Lower leg skin (tissue), 4 donors: ENCODE data around the gene RAB11FIP5. TPM values are rescaled to one million over a fixed set of nuclear protein-coding genes. Genes with fewer than 3 reads are reported as not detected.

Experiments used
- DNase-seq, 2 donors: peaks; one replicate each; pipeline ENCODE4 v3.0.0-alpha.2; 2019; ENCODE audit warnings: low spot score in 2 of 2
- H3K4me3 ChIP-seq: fragments of 200-600 bp; sonication (generic); 2 replicates; pipeline ENCODE4 v1.5.1; 2017; ENCODE audit warnings: mild to moderate bottlenecking, low read depth; ENCODE audit not compliant: poor library complexity, severe bottlenecking
- POLR2A ChIP-seq, 2 donors: fragments of 450-650 bp; IDR thresholded peaks; one replicate each; pipeline ENCODE4 v1.6.1; 2016 to 2017; ENCODE audit warnings: antibody characterized with exemption in 2 of 2, mild to moderate bottlenecking in 1 of 2, moderate library complexity in 1 of 2
- WGBS, 2 donors: methylation state at CpG; one replicate each; pipeline ENCODE4 v1.1.5; 2018; 5-methylcytosine and 5-hydroxymethylcytosine counted together
- intact Hi-C: fragments of 100-400 bp; cut with DNase I; formaldehyde crosslinking; loops from one replicate; pipeline ENCODE4 v1.15.0; 2023; ENCODE audit warnings: low total_unique reads
- total RNA-seq, 4 donors: library from RNA; depleted of rRNA; stranded (reverse); fragments of >200 nt; gene quantifications; one replicate each; pipeline ENCODE4 v1.1.0, GENCODE V29; 2016
- TF ChIP-seq, protein P1 (sequence below), 3 donors: fragments of 450-650 bp; IDR thresholded peaks; one replicate each; pipeline ENCODE4 v1.5.1; 2016; ENCODE audit warnings: antibody characterized with exemption in 3 of 3, mild to moderate bottlenecking in 3 of 3, moderate library complexity in 2 of 3

Gene RAB11FIP5
- total RNA-seq, 4 donors from 2014 or later = 35.7 to 43.7 (median 42.0) TPM

- 80 to 81% methylated on average over 10 of the region's 10 CpGs for WGBS, 2 donors
- TF ChIP-seq, protein P1, sequence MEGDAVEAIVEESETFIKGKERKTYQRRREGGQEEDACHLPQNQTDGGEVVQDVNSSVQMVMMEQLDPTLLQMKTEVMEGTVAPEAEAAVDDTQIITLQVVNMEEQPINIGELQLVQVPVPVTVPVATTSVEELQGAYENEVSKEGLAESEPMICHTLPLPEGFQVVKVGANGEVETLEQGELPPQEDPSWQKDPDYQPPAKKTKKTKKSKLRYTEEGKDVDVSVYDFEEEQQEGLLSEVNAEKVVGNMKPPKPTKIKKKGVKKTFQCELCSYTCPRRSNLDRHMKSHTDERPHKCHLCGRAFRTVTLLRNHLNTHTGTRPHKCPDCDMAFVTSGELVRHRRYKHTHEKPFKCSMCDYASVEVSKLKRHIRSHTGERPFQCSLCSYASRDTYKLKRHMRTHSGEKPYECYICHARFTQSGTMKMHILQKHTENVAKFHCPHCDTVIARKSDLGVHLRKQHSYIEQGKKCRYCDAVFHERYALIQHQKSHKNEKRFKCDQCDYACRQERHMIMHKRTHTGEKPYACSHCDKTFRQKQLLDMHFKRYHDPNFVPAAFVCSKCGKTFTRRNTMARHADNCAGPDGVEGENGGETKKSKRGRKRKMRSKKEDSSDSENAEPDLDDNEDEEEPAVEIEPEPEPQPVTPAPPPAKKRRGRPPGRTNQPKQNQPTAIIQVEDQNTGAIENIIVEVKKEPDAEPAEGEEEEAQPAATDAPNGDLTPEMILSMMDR (IDR thresholded peaks at IDR 0.05) = no peak
- no peak for TF ChIP-seq POLR2A (IDR thresholded peaks at IDR 0.05)
- intact Hi-C loops = no loop called here
- no peak overlapping the region for H3K4me3 ChIP-seq
- no peak for DNase-seq
Measured at GRCh38 chr2:73031725-73032701, 80.7 kb downstream of the RAB11FIP5 start.

GRCh38 chr2:73031095-73031678, 81.6 kb downstream of the RAB11FIP5 start:
- TF ChIP-seq, protein P1 (IDR thresholded peaks at IDR 0.05) = no peak
- no peak for TF ChIP-seq POLR2A (IDR thresholded peaks at IDR 0.05)
- no peak for DNase-seq
- H3K4me3 ChIP-seq = no peak overlapping the region
- intact Hi-C loops = no loop called here
- 88 to 98% methylated on average over 3 of the region's 3 CpGs for WGBS, 2 donors

- intact Hi-C loops = no loop called here
- no peak for DNase-seq
- no peak overlapping the region for H3K4me3 ChIP-seq
- 57 to 68% methylated on average over 10 of the region's 10 CpGs for WGBS, 2 donors
- TF ChIP-seq, protein P1 (IDR thresholded peaks at IDR 0.05) = no peak
- TF ChIP-seq POLR2A (IDR thresholded peaks at IDR 0.05) = no peak
Measured at GRCh38 chr2:73028841-73029240, 83.9 kb downstream of the RAB11FIP5 start.

- no peak overlapping the region for H3K4me3 ChIP-seq
- intact Hi-C loops = no loop called here
- 96 to 100% methylated on average over 1 of the region's 1 CpG for WGBS, 2 donors
- DNase-seq = no peak
- TF ChIP-seq, protein P1 (IDR thresholded peaks at IDR 0.05) = no peak
- TF ChIP-seq POLR2A (IDR thresholded peaks at IDR 0.05) = no peak
Measured at GRCh38 chr2:73027340-73027739, 85.4 kb downstream of the RAB11FIP5 start.

GRCh38 chr2:73023497-73023896, 89.3 kb downstream of the RAB11FIP5 start:
- 73 to 84% methylated on average over 1 of the region's 1 CpG for WGBS, 2 donors
- no peak overlapping the region for H3K4me3 ChIP-seq
- DNase-seq = no peak
- TF ChIP-seq, protein P1 (IDR thresholded peaks at IDR 0.05) = no peak
- no peak for TF ChIP-seq POLR2A (IDR thresholded peaks at IDR 0.05)
- intact Hi-C loops = no loop called here

Other genes starting within 250 kb of the RAB11FIP5 start
- gene SPR, start 225.5 kb downstream of the RAB11FIP5 start, total RNA-seq = 10 to 100 TPM in 3 of 4 donors, 1 to 10 TPM in 1; 8.0 to 20.3 (median 15.0) TPM
- gene EMX1, start 195.4 kb downstream of the RAB11FIP5 start, total RNA-seq = under 1 TPM in 1 of 4 donors, not detected in 3; 0.26 TPM
- 10 to 100 TPM in 3 of 4 donors, 1 to 10 TPM in 1; 8.4 to 18.3 (median 15.3) TPM for gene SFXN5, start 41.2 kb downstream of the RAB11FIP5 start, total RNA-seq
- not detected for gene NOTO, start 89.6 kb upstream of the RAB11FIP5 start, total RNA-seq
- 10 to 100 TPM in 2 of 4 donors, 1 to 10 TPM in 2; 9.6 to 18.1 (median 12.8) TPM for gene SMYD5, start 101.3 kb upstream of the RAB11FIP5 start, total RNA-seq
- gene PRADC1, start 120.3 kb upstream of the RAB11FIP5 start, total RNA-seq = 10 to 100 TPM in 3 of 4 donors, 1 to 10 TPM in 1; 9.7 to 30.2 (median 23.3) TPM
- gene CCT7, start 121.4 kb upstream of the RAB11FIP5 start, total RNA-seq = 100 to 1,000 TPM; 141 to 173 (median 156) TPM
- 1 to 10 TPM; 2.9 to 4.1 (median 3.3) TPM for gene FBXO41, start 171.5 kb upstream of the RAB11FIP5 start, total RNA-seq
- gene EGR4, start 180.6 kb upstream of the RAB11FIP5 start, total RNA-seq = not detected